PC-9 (cell line): ENCODE results near the gene PTPRR. TPM values are rescaled to one million over a fixed set of nuclear protein-coding genes. Genes with fewer than 3 reads are reported as not detected.

ENCODE experiments used
- BruUV-seq: library from RNA; stranded (reverse); fragments of 400-500 nt; replicated peaks from 2 replicates; lab custom pipeline; 2021; lab: Mats Ljungman, UMichigan
- CTCF ChIA-PET: fragments of 300-600 bp; sonication (Branson Sonifier 250); formaldehyde crosslinking; loops from one replicate; lab custom pipeline; 2022; ENCODE audit warnings: antibody characterized with exemption; lab: Charles Lee
- POLR2A ChIA-PET: fragments of 300-600 bp; sonication (Branson Sonifier 250); formaldehyde crosslinking; loops from one replicate; lab custom pipeline; 2022; ENCODE audit warnings: antibody characterized with exemption; ENCODE audit not compliant: unreplicated experiment; lab: Charles Lee
- DNase-seq, 2 experiments: peaks; one replicate each; pipeline versions ENCODE4 v3.0.0 to v3.0.0-alpha.2; 2015 to 2022; ENCODE audit warnings: mixed read lengths in 1 of 2
- H2AFZ ChIP-seq: fragments of 200-600 bp; sonication (generic); 2 replicates; pipeline ENCODE4 v1.8.1; 2017; ENCODE audit warnings: antibody characterized with exemption
- H3F3A ChIP-seq: fragments of 200-600 bp; sonication (generic); 2 replicates; pipeline ENCODE4 v1.8.1; 2017; ENCODE audit warnings: antibody characterized with exemption, mild to moderate bottlenecking, low read depth; ENCODE audit not compliant: insufficient read depth
- H3K27ac ChIP-seq: fragments of 200-600 bp; sonication (generic); 2 replicates; pipeline ENCODE4 v1.6.1; 2016; ENCODE audit warnings: mixed run types
- H3K27me3 ChIP-seq: fragments of 200-600 bp; sonication (generic); 2 replicates; pipeline ENCODE4 v1.6.1; 2016; ENCODE audit warnings: low read depth, mixed run types; ENCODE audit not compliant: insufficient read depth
- H3K36me3 ChIP-seq: fragments of 200-600 bp; sonication (generic); 2 replicates; pipeline ENCODE4 v1.6.1; 2016; ENCODE audit warnings: low read depth, mixed run types
- H3K4me1 ChIP-seq: fragments of 200-600 bp; sonication (generic); replicated peaks from 2 replicates; pipeline ENCODE4 v1.6.1; 2016; ENCODE audit warnings: mixed run types; ENCODE audit not compliant: insufficient read depth
- H3K4me2 ChIP-seq: fragments of 200-600 bp; sonication (generic); 2 replicates; pipeline ENCODE4 v1.6.1; 2017; ENCODE audit warnings: mixed run types
- H3K4me3 ChIP-seq: fragments of 200-600 bp; sonication (generic); 2 replicates; pipeline ENCODE4 v1.6.1; 2016; ENCODE audit warnings: mixed run types
- H3K79me2 ChIP-seq: fragments of 200-600 bp; sonication (generic); 2 replicates; pipeline ENCODE4 v1.6.1; 2017; ENCODE audit warnings: low read depth, mixed run types
- H3K9me2 ChIP-seq: fragments of 200-600 bp; sonication (generic); 2 replicates; pipeline ENCODE4 v1.8.1; 2017; ENCODE audit warnings: mild to moderate bottlenecking; ENCODE audit not compliant: insufficient read depth
- H3K9me3 ChIP-seq: fragments of 200-600 bp; sonication (generic); 2 replicates; pipeline ENCODE4 v1.8.1; 2016; ENCODE audit warnings: low read depth; ENCODE audit not compliant: insufficient read depth
- H4K20me1 ChIP-seq: fragments of 200-600 bp; sonication (generic); 2 replicates; pipeline ENCODE4 v1.8.1; 2017; ENCODE audit not compliant: insufficient read depth
- EZH2 ChIP-seq: fragments of 200-600 bp; sonication (generic); IDR thresholded peaks from 2 replicates; pipeline ENCODE4 v1.8.0; 2017; ENCODE audit warnings: antibody characterized with exemption, low read depth
- intact Hi-C: fragments of 100-400 bp; cut with micrococcal nuclease; formaldehyde crosslinking; loops from one replicate; pipeline ENCODE4 v1.10.0; 2022; ENCODE audit not compliant: unreplicated experiment
- total RNA-seq: library from RNA; stranded (reverse); gene quantifications from 2 replicates; pipeline ENCODE4 v1.2.3, GENCODE V29; 2021
- TF ChIP-seq, protein P1 (sequence below): fragments of 200-600 bp; sonication (generic); conservative IDR thresholded peaks from 2 replicates; pipeline ENCODE4 v1.6.1; 2017; ENCODE audit warnings: mixed run types, antibody characterized with exemption, mild to moderate bottlenecking, moderate library complexity

PTPRR gene
- total RNA-seq, 1 experiment from 2014 or later: 12.2 TPM

DNA sequence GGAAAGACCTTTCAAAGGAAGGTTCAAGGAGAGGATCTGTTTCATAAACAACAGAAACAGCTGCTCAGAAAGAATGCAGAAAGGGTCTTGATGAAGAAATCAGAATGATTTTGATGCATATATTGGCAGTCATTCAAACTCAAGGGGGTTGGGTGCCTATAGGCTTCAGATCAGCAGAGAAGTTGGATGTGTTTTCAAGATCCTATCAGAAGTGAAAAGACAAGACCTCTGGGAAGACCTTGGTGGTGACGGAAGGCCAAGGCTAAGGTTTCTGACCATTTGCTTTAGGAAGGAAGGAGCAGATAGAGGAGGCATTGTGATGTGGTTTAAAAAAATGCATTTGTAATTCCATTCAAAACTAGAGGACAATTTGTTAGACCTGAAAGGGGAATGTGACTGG is 268.1 kb downstream of the PTPRR start:
- H3K27ac ChIP-seq: no peak overlapping the region
- H3K4me2 ChIP-seq: no peak overlapping the region
- no peaks in the 10 kb centered on the region for H3K79me2 ChIP-seq
- H3F3A ChIP-seq: no peaks in the 10 kb centered on the region
- no peak for DNase-seq
- intact Hi-C loops: no loop called here
- H3K27me3 ChIP-seq: no peaks in the 10 kb centered on the region
- ChIA-PET POLR2A (no interaction called here), CTCF (no interaction called here)
- BruUV-seq: no TSS peak
- 0 out of 2 replicates have a peak, but pooled peaks cover under 1% of the 10 kb centered on the region for H3K4me1 ChIP-seq
- no peak overlapping the region for H3K4me3 ChIP-seq
- H2AFZ ChIP-seq: no peak overlapping the region
- H4K20me1 ChIP-seq: no peaks in the 10 kb centered on the region
- TF ChIP-seq, protein P1, sequence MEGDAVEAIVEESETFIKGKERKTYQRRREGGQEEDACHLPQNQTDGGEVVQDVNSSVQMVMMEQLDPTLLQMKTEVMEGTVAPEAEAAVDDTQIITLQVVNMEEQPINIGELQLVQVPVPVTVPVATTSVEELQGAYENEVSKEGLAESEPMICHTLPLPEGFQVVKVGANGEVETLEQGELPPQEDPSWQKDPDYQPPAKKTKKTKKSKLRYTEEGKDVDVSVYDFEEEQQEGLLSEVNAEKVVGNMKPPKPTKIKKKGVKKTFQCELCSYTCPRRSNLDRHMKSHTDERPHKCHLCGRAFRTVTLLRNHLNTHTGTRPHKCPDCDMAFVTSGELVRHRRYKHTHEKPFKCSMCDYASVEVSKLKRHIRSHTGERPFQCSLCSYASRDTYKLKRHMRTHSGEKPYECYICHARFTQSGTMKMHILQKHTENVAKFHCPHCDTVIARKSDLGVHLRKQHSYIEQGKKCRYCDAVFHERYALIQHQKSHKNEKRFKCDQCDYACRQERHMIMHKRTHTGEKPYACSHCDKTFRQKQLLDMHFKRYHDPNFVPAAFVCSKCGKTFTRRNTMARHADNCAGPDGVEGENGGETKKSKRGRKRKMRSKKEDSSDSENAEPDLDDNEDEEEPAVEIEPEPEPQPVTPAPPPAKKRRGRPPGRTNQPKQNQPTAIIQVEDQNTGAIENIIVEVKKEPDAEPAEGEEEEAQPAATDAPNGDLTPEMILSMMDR: no peak
- no peak for TF ChIP-seq EZH2
- no peaks in the 10 kb centered on the region for H3K9me2 ChIP-seq
- H3K36me3 ChIP-seq: no peaks in the 10 kb centered on the region
- H3K9me3 ChIP-seq: peaks cover 3% of the 10 kb centered on the region

DNA sequence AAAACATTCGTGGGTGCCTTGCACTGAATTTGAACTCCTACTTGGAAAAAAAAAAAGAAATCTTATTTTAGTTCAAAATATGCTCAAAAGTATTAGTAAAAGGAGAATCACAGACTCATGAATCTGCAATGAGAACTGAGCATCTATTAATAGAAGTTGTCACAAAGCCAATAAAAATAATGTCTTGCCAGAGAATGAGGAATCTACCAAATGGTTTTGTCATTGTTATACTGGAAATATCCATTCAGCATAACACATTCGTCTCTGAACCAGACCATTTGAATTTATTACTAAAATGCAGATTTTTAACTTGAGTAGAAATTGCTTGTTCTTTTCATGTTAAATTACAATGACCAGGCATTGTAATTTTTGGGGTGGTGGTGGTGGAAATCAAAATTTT is 271.7 kb downstream of the PTPRR start:
- H3K9me2 ChIP-seq: no peaks in the 10 kb centered on the region
- H4K20me1 ChIP-seq: no peaks in the 10 kb centered on the region
- peaks cover 35% of the 10 kb centered on the region for H3K4me1 ChIP-seq
- no peak overlapping the region for H3K27ac ChIP-seq
- peaks cover 7% of the 10 kb centered on the region for H3K9me3 ChIP-seq
- no peak overlapping the region for H3K4me3 ChIP-seq
- no peak for DNase-seq
- no peak overlapping the region for H2AFZ ChIP-seq
- H3K27me3 ChIP-seq: no peaks in the 10 kb centered on the region
- no peaks in the 10 kb centered on the region for H3K79me2 ChIP-seq
- ChIA-PET CTCF (no interaction called here), POLR2A (interaction anchor here (0.6 kb wide), 1 partner anchor 16 kb away, joined by 5 read pairs; no protein-coding TSS in a partner anchor)
- H3K36me3 ChIP-seq: no peaks in the 10 kb centered on the region
- intact Hi-C loops: no loop called here
- no TSS peak for BruUV-seq
- H3F3A ChIP-seq: peaks cover 21% of the 10 kb centered on the region; the same call in 1 of the 2 replicates
- H3K4me2 ChIP-seq: no peak overlapping the region
- TF ChIP-seq EZH2: no peak
- TF ChIP-seq, protein P1: no peak

DNA sequence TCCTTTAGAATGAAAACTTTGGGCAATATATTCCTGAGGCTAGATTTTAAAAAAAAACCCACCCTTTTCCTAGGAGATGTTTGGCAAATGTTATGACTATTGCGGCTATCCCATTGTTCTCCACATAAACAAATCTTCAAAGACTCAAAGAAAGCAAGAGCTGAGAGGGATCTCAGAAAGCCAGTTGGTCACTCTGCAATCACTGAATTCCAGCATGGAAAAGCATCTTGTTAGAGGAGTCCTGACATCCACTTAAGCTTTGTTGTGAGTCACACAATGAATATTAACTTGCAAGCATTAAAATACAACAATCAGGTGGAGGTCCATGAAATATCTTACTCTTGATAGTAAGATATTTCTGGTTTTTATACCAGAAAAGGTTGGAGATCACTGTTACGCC is 272.3 kb downstream of the PTPRR start:
- Histone ChIP-seq H3K36me3 (no peaks in the 10 kb centered on the region), H3K4me1 (peaks cover 40% of the 10 kb centered on the region), H3K9me2 (no peaks in the 10 kb centered on the region), H3K27ac (no peak overlapping the region), H3K4me3 (no peak overlapping the region), H3K4me2 (no peak overlapping the region), H3K9me3 (peaks cover 7% of the 10 kb centered on the region), H4K20me1 (no peaks in the 10 kb centered on the region), H3K27me3 (no peaks in the 10 kb centered on the region), H3F3A (peaks cover 21% of the 10 kb centered on the region; the same call in 1 of the 2 replicates), H3K79me2 (no peaks in the 10 kb centered on the region), H2AFZ (no peak overlapping the region)
- intact Hi-C loops: no loop called here
- TF ChIP-seq, protein P1: no peak
- no peak for TF ChIP-seq EZH2
- no TSS peak for BruUV-seq
- ChIA-PET CTCF (no interaction called here), POLR2A (interaction anchor here (0.6 kb wide), 1 partner anchor 15 kb away, joined by 5 read pairs; no protein-coding TSS in a partner anchor)
- no peak for DNase-seq
